ENCODE data around the gene DIP2A. TPM values are rescaled to one million over a fixed set of nuclear protein-coding genes. Genes with fewer than 3 reads are reported as not detected.

The DIP2A gene
- total RNA-seq, 1 donor from 2014 or later = 27.9 TPM

DNA sequence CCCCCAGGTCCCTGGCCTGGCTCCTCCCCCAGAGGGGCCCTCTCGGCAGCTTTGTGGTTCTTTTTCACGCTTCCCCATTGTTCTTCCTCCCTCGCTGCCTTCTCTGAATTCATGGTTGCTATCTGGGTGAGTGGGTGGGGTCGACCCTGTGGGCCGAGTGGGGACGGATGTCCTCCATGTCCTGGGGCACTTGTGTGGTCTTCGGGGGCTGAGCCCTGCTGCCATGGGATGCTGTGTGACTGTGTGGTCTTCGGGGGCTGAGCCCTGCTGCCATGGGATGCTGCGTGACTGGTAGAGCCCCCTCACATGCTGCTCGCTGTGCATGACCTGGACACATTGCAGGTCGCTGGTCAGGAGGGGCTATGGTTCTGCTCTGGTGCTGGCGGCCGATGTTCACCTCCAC, 21.6 kb upstream of the DIP2A start:
- TF ChIP-seq, protein P1, sequence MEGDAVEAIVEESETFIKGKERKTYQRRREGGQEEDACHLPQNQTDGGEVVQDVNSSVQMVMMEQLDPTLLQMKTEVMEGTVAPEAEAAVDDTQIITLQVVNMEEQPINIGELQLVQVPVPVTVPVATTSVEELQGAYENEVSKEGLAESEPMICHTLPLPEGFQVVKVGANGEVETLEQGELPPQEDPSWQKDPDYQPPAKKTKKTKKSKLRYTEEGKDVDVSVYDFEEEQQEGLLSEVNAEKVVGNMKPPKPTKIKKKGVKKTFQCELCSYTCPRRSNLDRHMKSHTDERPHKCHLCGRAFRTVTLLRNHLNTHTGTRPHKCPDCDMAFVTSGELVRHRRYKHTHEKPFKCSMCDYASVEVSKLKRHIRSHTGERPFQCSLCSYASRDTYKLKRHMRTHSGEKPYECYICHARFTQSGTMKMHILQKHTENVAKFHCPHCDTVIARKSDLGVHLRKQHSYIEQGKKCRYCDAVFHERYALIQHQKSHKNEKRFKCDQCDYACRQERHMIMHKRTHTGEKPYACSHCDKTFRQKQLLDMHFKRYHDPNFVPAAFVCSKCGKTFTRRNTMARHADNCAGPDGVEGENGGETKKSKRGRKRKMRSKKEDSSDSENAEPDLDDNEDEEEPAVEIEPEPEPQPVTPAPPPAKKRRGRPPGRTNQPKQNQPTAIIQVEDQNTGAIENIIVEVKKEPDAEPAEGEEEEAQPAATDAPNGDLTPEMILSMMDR (IDR thresholded peaks at IDR 0.05) = no peak
- Mint-ChIP-seq H3K27me3 (ENCODE audit: low read depth) (no peaks in the 10 kb centered on the region), H3K27ac (ENCODE audit: unreplicated experiment) (no peak overlapping the region)

DNA sequence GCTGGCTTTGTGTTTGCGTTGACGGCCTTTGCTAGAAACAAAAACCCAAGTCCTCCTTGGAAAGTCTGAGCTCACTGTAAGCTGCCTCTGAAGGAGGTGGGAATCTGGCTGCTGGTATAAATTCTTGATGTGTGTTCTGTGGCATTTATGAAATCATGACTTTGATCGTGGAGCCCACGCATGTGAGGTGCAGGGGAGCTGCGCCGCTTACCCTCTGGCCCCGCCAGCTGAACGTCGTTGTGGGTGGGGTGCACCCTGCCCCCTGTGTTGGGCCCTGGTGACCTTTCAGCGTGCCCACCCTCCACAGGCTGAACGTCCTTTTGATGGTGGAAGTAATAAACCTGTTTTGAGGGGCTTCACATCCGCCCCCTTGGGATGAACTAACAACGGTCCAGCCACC, 21.2 kb upstream of the DIP2A start:
- Mint-ChIP-seq H3K4me3 (ENCODE audit: unreplicated experiment) (no peak overlapping the region), H3K9me3 (ENCODE audit: low read depth) (no peaks in the 10 kb centered on the region), H3K27me3 (ENCODE audit: low read depth) (no peaks in the 10 kb centered on the region), H3K4me1 (ENCODE audit: low read depth) (no peaks in the 10 kb centered on the region), H3K27ac (ENCODE audit: unreplicated experiment) (no peak overlapping the region), H3K36me3 (ENCODE audit: low read depth) (peaks cover 28% of the 10 kb centered on the region)
- DNase-seq (ENCODE audit: low spot score) = peak; percentile 60
- TF ChIP-seq, protein P1 (IDR thresholded peaks at IDR 0.05) = no peak

More for the DNA sequence above, 21.6 kb upstream of the DIP2A start:
- no peaks in the 10 kb centered on the region for H3K4me1 Mint-ChIP-seq (ENCODE audit: low read depth)
- H3K4me3 Mint-ChIP-seq (ENCODE audit: unreplicated experiment) = no peak overlapping the region
- no peaks in the 10 kb centered on the region for H3K9me3 Mint-ChIP-seq (ENCODE audit: low read depth)
- DNase-seq (ENCODE audit: low spot score) = peak; percentile 50
- H3K36me3 Mint-ChIP-seq (ENCODE audit: low read depth) = peaks cover 28% of the 10 kb centered on the region

DNA sequence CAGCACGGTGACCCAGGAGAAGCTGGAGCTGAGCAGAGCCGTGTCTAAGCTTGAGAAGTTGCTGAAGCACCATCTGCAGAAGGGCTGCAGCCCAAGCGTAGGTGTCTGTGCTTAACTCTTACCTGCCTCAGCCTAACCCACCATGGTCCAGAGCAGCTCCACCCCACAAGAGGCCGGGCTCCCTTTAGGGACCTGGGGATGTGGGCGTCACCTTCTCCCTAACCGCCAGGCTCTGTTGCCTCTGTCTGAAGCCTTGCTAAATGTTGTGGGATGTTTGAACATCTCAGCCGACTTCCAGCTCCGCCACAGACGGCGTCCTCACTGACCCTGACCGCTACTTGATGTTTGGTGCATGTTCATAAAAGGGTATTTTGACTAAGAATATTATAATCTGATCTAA, 20.4 kb upstream of the DIP2A start:
- Mint-ChIP-seq H3K4me1 (ENCODE audit: low read depth) (no peaks in the 10 kb centered on the region), H3K27ac (ENCODE audit: unreplicated experiment) (no peak overlapping the region), H3K36me3 (ENCODE audit: low read depth) (peaks cover 32% of the 10 kb centered on the region), H3K9me3 (ENCODE audit: low read depth) (no peaks in the 10 kb centered on the region), H3K27me3 (ENCODE audit: low read depth) (no peaks in the 10 kb centered on the region), H3K4me3 (ENCODE audit: unreplicated experiment) (no peak overlapping the region)
- TF ChIP-seq, protein P1 (IDR thresholded peaks at IDR 0.05) = no peak
- DNase-seq (ENCODE audit: low spot score) = peak; percentile 29

DNA sequence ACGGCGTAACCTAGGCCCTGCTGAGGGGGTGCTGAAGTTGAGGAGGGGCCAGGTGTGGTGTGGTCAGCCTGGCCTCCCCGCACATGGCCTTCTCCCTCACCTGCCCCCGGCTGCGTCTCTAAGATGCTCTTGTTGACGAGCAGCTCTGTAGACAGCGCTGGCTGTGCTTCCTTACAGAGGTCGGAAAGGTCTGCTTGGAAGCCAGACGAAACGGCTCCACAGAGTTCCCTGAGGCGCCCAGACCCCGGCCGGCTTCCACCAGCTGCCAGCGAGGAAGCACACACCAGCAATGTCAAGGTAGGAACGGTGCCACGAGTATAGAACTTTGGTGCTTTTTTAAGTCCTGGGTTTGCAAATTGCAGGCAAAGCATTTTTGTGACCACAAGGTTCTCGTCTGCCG, 18.8 kb upstream of the DIP2A start:
- no peak overlapping the region for H3K27ac Mint-ChIP-seq (ENCODE audit: unreplicated experiment)
- TF ChIP-seq, protein P1 (IDR thresholded peaks at IDR 0.05) = no peak
- no peaks in the 10 kb centered on the region for H3K4me1 Mint-ChIP-seq (ENCODE audit: low read depth)
- H3K4me3 Mint-ChIP-seq (ENCODE audit: unreplicated experiment) = no peak overlapping the region
- H3K36me3 Mint-ChIP-seq (ENCODE audit: low read depth) = peaks cover 30% of the 10 kb centered on the region
- H3K27me3 Mint-ChIP-seq (ENCODE audit: low read depth) = no peaks in the 10 kb centered on the region
- no peaks in the 10 kb centered on the region for H3K9me3 Mint-ChIP-seq (ENCODE audit: low read depth)
- peak; percentile 62 for DNase-seq (ENCODE audit: low spot score)

DNA sequence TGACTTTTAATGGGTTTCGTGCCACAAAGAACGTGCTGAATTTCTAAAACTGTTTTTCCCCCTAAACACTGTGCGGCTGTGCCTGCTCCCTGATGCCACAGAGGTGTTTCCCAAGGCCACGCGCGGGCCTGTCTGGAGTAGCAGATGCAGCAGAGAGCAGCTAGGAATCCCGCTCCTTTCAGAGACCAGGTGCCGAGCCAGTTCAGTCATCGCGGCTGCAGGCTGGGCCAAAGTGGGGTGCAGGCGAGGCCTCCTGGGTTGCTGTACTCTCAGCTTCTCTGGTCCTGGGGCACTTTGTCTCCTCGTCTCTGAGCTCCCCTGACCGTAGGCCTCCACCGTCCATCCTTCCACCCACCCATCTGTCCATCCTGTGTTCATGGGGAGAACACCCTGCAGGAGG, 17.4 kb upstream of the DIP2A start:
- Mint-ChIP-seq H3K36me3 (ENCODE audit: low read depth) (peaks cover 32% of the 10 kb centered on the region), H3K9me3 (ENCODE audit: low read depth) (no peaks in the 10 kb centered on the region), H3K4me1 (ENCODE audit: low read depth) (no peaks in the 10 kb centered on the region), H3K27me3 (ENCODE audit: low read depth) (no peaks in the 10 kb centered on the region), H3K27ac (ENCODE audit: unreplicated experiment) (no peak overlapping the region), H3K4me3 (ENCODE audit: unreplicated experiment) (no peak overlapping the region)
- TF ChIP-seq, protein P1 (IDR thresholded peaks at IDR 0.05) = no peak
- peak; percentile 53 for DNase-seq (ENCODE audit: low spot score)

Data from chondrocyte (in vitro differentiated cells).